DLD1 (cell line): Measurements from ENCODE around the gene RASA4.
"Not testable (repeated sequence)": the region's sequence is repeated elsewhere in the genome, so short reads cannot be mapped to it uniquely, and the experiment has no call there.

Experiments used
- in situ Hi-C: cut with HindIII; loops from 2 replicates; pipeline ENCODE4 v1.10.0; 2017; ENCODE audit warnings: low sequenced_read_pairs

Gene RASA4

DNA sequence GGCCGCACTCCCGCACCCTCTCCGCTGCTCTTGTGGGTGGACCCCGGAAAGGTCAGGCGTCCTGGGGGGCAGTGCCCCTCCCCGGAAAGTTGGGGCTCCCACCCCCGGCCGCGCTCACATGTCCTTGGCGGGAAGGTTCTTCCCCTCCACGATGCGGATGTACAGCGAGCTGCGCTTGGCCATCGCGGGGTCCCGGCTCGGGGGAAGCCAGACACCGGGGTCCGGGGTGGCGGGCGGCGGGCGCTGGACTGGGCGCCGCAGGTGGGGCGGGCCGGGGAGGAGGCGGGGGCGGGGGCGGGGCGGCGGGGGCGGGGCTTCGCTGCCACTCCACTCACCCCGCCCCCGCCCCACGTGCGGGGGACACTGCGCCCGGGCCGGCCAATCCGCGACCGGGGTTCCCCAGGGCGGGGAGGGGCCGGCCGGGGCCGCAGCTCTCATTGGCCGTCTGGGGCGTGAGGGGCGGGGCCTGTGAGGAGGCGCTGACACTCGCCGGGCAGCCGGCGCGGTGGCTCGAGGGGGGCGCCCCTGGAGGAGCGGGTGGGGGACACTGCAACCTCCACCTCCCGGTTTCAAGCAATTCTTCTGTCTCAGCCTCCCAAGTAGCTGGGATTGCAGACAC lies at the start of gene RASA4:
Gene RASA4 (minus strand): TSS at position 250 of the 619 bp plus-strand sequence. CDS start 67 bp downstream, at position 183.
- in situ Hi-C loops = not testable (repeated sequence)

DNA sequence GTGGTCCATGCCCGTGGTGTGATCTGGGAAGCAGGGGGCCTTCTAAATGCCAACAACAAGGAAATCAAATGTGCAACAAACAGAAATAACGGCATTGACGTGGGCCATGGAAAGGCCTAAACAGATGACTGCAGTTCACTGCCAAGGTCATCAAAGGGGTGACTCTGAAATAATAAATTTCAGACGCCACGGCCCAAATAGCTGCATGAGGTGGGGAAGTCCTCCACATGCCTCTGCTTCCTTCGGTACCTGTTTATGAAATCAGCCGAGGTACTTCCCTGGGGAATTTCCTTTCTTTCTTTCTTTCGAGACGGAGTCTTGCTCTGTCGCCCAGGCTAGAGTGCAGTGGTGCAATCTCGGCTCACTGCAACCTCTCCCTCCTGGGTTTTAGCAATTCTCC lies 48.2 kb upstream of the RASA4 start:
- in situ Hi-C loops = not testable (repeated sequence)

DNA sequence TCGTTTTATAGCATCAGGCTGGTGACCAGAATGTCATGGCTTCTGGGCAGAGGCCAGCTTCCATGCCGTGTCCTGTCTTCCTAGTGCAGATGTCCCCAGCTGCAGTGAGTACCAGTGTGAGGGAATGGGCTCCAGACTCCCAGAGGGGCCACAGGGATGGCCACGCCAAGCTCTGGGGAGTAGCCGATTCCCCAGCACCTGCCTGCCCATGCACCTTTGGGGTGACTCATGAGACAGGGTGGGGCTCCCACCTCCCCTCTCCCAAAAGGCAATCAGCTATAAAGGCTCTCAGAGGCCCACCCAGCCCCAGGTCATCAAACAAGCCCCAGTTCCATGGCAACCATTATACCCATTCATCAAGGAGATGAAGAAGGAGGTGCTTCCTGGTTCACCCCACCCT lies 33.4 kb upstream of the RASA4 start, which contains the start of gene SPDYE2B:
Gene SPDYE2B (plus strand): TSS at position 396 of the 400 bp plus-strand sequence. CDS start 2,030 bp downstream, outside the sequence.
- in situ Hi-C loops = not testable (repeated sequence)

DNA sequence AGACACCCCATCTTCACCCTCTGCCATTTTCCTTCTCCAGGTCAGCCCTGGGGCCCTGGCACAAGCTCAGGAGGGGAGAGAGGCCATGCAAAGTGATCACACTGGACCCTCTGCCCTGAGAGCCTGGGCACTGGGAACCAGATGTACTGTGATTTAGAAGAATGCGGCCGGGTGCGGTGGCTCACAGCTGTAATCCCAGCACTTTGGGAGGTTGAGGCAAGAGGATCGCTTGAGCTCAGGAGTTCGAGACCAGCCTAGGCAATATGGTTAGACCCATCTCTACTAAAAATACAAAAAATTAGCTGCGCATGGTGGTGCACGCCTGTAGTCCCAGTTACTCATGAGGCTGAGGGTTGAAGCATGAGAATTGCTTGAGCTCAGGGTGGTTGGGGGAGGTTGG lies 31.3 kb upstream of the RASA4 start:
- in situ Hi-C loops = not testable (repeated sequence)

DNA sequence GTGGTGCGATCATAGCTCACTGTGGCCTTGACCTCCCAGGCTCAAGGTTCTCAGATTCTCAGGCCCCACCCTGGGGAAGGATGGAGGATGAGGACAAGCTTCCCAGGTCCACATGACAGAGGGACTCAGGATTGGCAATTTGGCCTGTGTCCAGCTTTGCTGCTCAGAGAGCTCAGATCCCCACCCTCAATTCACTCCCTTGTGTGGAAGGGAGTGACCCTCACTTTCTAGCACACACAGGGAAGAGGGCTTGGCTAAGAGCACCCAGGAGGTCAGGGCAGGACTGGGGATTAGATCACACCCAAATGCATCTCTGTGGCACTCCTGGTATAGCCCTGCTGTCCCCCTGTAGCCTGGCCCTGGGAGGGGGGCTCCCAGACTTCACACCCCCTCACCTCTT lies 26.8 kb upstream of the RASA4 start:
- in situ Hi-C loops = not testable (repeated sequence)

DNA sequence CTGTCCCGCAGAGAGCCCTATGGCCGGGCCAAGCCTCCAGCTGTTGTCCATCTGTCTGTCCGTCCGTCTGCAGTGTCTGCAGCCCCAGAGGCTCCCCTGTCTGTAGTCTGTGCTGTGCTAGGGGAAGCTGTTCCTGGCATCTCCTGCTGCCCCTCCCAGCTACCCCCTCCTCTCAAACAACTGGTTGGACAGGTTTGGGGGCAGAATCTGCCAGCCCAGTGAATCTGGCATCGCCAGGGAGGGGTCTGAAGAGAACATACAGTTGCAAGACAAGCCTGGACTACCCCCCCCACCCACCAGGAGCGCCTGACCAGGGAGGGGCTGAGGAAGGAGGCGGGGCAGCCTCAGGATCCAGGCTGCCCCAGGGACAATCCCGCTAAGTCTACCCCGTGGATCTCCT lies 26.1 kb upstream of the RASA4 start, which contains the start of gene UPK3BL1:
Gene UPK3BL1 (minus strand): TSS at position 101 of the 400 bp plus-strand sequence. CDS start 50 bp downstream, at position 51.
- in situ Hi-C loops = not testable (repeated sequence)

DNA sequence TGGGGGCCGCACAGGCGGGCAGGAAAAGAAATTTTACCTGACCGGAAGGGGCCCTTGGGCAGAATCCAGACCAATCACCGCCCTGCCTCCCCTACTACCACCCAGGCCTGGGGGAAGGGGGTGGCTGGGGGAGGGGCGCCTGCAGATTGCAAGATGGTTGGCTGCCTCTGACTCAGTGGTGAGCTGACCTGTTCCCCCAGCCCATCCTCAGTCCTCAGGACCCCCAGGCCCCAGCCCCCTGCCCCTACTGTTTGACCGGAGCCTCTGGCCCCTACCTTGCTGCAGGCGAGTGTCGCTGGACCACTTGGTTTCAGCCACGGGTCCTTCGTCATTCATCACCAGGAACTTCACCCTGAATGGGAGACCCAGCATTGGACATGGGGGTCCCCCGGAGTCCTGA lies 22.3 kb upstream of the RASA4 start:
- in situ Hi-C loops = not testable (repeated sequence)

DNA sequence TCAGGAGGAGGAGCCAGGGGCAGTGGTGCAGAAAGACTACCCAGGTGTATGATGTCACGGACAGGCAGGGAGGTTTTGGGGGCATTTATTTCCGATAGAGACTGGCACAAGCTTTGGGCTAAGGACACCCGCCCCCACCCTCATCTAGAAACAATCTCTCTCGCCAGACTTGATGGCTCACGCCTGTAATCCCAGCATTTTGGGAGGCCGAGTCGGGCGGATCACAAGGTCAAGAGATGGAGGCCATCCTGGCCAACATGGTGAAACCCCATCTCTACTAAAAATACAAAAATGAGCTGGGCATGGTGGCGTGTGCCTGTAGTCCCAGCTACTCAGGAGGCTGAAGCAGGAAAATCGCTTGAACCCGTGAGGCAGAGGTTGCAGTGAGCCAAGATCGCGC lies 20.4 kb upstream of the RASA4 start:
- in situ Hi-C loops = not testable (repeated sequence)

DNA sequence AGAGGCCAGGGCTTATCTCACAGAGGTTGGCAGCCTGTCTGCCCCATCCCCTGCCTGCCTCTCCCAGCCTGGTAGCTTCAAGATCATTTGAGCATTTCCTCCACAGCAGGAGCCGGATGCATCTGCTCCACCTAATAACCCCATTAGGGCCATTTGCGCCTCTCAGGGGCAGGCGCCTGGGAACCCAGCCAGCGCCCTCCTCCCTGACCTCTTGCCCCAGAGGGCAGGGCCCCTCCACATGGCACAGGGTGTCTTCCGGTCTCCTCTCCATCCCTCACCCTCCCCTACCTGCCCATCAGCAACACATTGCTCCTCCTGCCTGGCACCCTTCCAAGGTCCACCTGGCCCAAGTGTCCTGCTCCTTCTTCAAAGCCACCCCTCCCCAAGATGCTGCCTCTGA lies 18.8 kb upstream of the RASA4 start:
- in situ Hi-C loops = not testable (repeated sequence)

DNA sequence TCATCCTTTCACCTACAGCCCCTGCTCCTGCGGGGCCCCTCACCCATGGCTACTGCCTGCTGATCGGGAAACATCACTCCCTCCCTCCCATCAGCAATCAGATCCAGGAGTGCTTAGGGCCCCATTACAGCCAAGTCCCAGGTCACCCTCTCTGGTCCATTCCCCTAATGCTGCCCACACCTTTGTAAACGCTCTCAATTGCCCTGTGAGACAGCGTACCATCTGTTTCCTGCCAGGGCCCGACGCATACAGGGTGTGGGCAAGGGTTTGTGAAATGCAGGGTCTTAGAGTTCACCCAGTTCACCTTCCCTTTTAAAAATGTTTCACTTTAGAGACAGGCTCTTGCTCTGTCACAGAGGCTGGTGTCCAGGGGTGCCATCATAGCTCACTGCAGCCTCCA lies 17.7 kb upstream of the RASA4 start:
- in situ Hi-C loops = not testable (repeated sequence)

DNA sequence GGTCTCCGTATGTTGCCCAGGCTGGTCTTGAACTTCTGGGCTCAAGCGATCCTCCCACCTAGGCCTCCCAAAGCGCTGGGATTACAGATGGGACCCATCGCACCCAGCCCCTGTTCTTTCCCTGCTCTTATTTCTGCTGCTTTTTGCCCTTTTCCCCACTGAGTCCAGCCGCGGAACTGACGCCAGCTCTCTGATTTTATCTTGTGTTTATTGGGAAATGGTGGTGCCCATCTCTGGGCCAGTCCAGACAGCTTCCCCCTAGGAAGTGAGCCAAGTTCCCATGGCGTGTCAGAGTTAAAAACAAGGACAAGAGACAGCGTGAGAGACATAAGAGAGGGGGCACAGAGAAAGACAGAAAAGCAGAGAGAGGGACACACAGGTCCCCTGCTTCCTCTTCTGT lies 14.1 kb upstream of the RASA4 start:
- in situ Hi-C loops = not testable (repeated sequence)

DNA sequence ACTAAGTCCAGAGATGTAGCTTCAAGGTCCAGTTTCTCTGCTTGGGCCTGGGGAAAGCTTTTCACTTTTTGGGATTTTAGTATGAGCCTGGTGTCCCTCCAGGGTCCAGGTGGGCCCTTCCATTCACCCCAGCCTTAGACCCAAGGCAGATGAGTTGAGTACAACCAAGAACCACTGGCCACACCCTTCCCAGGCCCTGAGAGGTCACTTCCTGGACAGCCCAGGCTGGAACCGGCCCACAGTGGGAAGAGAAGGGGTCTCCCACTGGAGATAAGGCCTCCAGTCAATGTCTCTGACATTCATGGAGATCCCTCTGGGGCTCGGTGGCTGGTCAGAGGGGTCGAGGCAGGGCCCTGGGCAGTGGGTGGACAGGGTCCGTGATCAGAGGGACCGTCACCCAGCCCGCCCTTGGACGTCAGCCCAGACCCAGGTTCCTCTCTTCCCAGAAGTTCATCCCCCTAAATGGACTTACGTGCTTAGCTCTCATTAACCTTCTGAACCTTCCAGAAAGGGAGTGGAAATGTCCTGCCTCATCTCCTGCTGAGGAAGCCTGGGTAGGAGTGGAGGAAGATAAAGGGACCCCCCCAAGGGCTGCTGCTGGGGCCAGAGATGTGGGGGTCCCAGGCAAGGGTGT lies 10.8 kb upstream of the RASA4 start:
- in situ Hi-C loops = not testable (repeated sequence)

DNA sequence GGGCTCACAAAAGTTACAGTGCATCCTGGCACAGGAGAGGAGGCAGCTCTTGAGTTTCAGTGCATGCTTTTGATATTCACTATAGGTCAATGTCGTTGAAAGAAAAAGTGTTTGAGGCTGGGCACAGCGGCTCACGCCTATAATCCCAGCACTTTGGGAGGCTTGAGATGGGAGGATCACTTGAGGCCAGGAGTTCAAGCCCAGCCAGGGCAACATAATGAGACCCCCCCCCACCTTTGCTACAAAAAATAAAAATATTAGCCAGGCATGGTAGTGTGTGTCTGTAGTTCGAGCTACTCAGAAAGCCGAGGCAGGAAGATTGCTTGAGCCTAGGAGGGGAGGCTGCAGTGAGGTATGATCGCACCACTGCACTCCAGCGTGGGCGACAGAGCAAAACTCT lies 1.6 kb upstream of the RASA4 start:
- in situ Hi-C loops = not testable (repeated sequence)

DNA sequence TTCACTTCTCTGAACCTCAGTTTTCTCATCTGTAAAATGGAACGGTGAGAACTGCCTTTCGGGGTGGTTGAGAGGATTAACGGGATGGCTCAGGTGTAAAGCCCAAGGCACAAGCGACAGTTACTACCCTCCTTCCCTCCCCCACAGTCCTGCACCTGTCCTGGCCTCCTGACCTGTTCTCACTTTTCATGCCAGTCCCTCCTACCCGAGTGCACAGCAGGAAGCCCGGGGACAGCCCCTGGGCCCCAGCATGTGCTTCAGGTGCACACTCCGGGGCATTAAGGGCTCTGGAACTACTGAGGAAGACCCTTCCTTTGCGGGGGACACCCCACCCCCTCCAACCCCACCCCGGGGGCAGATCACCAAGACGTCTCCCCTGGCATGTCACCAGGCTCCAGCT lies 626 bp downstream of the RASA4 start:
- in situ Hi-C loops = not testable (repeated sequence)

DNA sequence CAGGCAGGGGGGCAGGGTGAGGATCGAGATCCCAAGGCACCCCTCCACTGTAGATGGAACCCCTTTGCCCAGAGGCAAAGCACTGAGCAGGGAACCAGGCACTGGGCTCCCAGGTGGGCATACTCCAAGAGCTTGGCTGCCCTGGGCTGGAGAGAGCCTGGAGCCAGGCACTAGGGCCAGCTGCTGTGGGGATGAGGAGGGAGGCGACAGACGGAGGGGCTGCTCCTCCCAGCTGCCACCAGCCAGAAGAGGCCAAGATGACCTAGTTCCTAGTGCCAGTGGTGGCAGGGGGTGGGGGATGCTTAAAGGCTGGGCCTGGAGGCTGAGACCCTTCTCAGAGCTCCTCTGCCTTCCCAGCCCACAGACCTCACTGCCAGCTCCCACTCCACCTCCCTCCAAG lies 1.7 kb downstream of the RASA4 start:
- in situ Hi-C loops = not testable (repeated sequence)

DNA sequence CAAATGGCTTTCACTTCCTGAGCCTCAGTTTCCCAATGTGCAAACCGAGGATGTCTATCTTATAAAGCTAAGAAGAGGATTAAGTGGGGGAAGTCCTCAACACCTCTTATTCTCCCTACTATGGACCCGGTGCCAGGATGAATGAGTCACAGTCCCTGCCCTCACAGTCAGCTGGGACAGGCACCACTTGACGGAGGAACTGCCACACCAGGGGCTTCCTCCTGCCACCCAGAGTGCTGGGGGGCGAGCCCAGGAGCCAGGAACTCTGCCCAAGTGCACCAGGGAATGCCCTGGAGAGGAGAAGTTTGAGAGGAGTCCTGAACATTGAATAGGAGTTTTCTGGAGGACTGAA lies 2.2 kb downstream of the RASA4 start:
- in situ Hi-C loops = not testable (repeated sequence)

DNA sequence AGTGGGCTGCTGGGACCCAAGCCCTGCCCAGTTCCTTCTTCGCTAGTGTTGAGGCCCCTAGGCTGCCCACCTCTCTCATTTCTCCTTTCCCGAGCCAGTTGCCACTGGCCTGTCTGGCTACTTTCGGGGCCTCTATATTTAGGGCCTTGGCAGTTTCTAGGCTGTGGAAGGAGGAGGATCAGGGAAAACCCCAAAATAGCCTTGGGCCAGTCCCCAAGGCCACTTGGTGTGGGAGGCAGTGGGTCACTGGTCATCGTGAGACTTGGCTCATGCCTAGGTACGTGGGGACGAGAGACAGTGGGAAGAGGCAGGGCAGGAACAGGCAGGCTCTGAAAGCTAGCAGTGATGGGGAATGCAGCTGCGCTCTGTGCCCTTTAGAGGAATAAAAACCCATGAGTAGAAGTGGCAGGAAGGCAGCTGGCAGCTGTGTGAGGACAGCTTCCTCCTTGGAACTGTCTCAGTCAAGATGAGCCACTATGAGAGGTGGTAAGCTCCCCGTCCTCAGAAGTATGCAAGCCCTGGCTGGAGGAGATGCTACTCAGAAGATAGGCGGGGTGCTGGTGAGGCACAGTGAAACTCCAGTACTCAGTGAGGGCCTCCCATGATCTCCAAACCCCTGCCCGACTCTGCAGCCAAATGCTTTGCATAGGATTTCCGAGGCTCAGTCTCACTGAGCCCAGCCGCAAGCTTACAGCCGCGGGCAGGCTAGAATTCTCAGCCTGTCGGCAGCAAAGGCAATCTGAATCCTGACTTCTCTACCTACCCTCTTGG lies 2.8 kb downstream of the RASA4 start:
- in situ Hi-C loops = not testable (repeated sequence)

DNA sequence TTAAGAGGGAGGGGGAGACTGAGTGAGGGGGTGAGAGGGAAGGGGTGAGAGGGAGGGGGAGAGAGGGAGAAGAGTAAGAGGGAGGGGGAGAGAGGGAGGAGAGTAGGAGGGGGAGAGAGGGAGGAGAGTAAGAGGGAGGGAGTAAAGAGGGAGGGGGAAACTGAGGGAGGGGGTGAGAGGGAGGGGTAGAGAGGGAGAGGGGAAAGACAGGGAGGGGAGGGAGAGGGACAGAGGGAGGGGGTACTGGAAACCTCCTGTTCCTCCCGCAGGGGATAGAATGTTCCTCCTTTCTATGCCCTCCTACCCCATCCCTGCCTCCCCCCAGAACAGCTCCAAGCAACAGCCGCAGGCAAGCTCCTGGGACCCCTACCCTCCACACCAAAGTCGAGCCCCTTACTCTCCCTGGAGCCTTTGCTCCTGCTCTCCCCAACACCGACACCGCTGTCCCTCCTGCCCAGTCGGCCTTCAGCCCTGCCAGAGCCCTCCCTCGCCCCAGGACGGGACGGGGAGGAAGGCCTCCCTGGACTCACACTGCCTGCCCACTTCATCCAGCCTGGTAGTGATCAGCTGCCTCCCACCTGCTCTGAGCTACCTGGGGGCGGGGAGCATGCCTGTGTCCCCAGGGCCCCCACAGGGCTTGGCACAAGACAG lies 4.8 kb downstream of the RASA4 start:
- in situ Hi-C loops = not testable (repeated sequence)

DNA sequence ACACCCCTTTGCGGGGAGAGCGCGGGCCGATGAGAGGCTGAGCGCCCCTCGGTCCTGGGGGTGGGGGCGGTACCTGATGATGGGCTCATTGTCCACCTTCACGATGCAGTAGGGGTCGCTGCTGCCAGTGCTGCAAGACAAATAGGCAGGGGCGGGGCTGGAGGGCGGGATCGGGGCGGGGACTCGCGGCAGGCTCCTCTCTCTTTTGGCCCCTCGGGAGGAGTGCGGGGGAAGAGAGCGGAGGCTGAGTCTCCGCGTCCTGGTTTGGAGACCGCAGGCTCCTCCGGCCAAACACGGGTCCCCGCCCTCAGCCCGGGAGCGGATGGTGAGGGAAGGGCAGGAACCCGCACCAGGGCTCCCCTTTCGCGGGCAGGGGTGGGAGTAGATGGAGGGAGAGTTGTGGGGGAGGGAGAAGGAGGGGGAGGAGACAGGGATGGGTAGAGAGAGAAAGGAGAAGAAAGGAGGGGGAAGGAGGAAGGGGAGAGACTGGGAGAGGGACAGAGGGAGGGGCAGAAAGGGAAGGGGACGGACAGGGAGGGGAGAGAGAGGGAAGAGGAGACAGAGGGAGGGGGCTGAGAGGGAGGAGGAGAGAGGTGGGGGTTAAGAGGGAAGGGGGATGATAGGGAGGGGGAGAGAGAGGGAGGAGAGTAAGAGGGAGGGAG lies 5.4 kb downstream of the RASA4 start:
- in situ Hi-C loops = not testable (repeated sequence)

DNA sequence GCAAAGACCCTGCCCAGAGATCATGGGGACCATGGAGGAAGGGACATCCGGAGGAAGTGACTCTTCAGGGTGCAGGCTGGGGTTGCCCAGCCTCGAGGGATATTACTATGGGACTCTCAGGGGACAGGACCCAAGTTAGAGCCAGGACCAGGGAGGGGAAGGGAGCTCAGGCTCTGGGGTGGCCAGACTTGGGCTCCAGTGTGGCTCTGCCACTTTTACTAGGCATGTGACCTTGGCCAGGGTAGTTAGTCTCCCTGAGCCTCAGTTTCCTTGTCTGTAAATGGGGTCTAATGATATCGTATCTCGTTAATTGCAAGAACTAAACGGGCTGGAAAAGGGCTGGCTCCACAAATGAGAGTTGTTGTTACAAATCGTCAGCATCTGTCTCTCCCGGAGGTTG lies 6.1 kb downstream of the RASA4 start:
- in situ Hi-C loops = not testable (repeated sequence)

DNA sequence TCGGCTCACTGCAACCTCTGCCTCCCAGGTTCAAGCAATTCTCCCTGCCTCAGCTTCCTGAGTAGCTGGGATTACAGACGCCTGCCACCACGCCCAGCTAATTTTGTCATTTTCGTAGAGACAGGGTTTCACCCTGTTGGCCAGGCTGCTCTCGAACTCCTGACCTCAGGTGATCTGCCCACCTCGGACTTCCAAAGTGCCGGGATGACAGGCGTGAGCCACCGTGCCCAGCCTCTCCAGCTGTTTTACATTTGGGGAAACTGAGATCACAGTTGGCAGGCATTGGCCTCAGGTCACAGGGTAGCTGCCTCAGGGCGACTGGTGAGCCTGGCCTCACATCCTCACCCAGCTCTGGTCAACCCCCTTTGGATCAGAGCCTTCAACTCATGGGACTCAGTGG lies 6.8 kb downstream of the RASA4 start:
- in situ Hi-C loops = not testable (repeated sequence)
